Peyer's patch (tissue), 4 donors: ENCODE results near the gene DLGAP1. TPM values are rescaled to one million over a fixed set of nuclear protein-coding genes. Genes with fewer than 3 reads are reported as not detected.
"Not testable (repeated sequence)": the region's sequence is repeated elsewhere in the genome, so short reads cannot be mapped to it uniquely, and the experiment has no call there.

Source experiments
- DNase-seq, 3 donors: peaks; one replicate each; pipeline ENCODE4 v3.0.0-alpha.2; 2017 to 2019
- H3K27ac ChIP-seq, 4 donors: fragments of 200-600 bp; sonication (generic); one replicate each; pipeline ENCODE4 v1.5.1; 2016 to 2019
- H3K27me3 ChIP-seq, 2 donors: fragments of 200-600 bp; sonication (generic); one replicate each; pipeline ENCODE4 v1.5.1; 2019
- H3K36me3 ChIP-seq, 3 donors: fragments of 200-600 bp; sonication (generic); one replicate each; pipeline ENCODE4 v1.5.1; 2016 to 2019
- H3K4me1 ChIP-seq, 4 donors: fragments of 200-600 bp; sonication (generic); one replicate each; pipeline ENCODE4 v1.5.1; 2016 to 2019
- H3K4me3 ChIP-seq, 4 donors: fragments of 200-600 bp; sonication (generic); 1 replicate in 3 of 4; 2 replicates in 1 of 4; pipeline ENCODE4 v1.5.1; 2016 to 2019; ENCODE audit warnings: mild to moderate bottlenecking in 1 of 4
- H3K9me3 ChIP-seq, 4 donors: fragments of 200-600 bp; sonication (generic); one replicate each; pipeline ENCODE4 v1.5.1; 2016 to 2019; ENCODE audit warnings: mild to moderate bottlenecking in 1 of 4
- POLR2A ChIP-seq, 2 donors: fragments of 450-650 bp; IDR thresholded peaks; one replicate each; pipeline ENCODE4 v1.5.1; 2017; ENCODE audit warnings: antibody characterized with exemption in 2 of 2, mild to moderate bottlenecking in 2 of 2, moderate library complexity in 2 of 2
- total RNA-seq, 4 donors: library from RNA; depleted of rRNA; stranded (reverse); fragments of >200 nt; gene quantifications; one replicate each; pipeline ENCODE4 v1.1.0, GENCODE V29; 2016
- TF ChIP-seq, protein P1 (sequence below), 6 experiments: fragments of 450-650 bp in 4 of 6; fragments of 200-600 bp in 2 of 6; sonication (generic) in 1 of 6; IDR thresholded peaks; one replicate each; pipeline ENCODE4 v1.5.1; 2017 to 2019; ENCODE audit warnings: antibody characterized with exemption in 6 of 6, mild to moderate bottlenecking in 3 of 6, moderate library complexity in 1 of 6

Gene DLGAP1
- total RNA-seq, 4 donors from 2014 or later: 0.53 to 4.1 (median 2.1) TPM

- no peaks in the 10 kb centered on the region for H3K4me1 ChIP-seq
- no peak for TF ChIP-seq POLR2A (IDR thresholded peaks at IDR 0.05)
- TF ChIP-seq, protein P1, sequence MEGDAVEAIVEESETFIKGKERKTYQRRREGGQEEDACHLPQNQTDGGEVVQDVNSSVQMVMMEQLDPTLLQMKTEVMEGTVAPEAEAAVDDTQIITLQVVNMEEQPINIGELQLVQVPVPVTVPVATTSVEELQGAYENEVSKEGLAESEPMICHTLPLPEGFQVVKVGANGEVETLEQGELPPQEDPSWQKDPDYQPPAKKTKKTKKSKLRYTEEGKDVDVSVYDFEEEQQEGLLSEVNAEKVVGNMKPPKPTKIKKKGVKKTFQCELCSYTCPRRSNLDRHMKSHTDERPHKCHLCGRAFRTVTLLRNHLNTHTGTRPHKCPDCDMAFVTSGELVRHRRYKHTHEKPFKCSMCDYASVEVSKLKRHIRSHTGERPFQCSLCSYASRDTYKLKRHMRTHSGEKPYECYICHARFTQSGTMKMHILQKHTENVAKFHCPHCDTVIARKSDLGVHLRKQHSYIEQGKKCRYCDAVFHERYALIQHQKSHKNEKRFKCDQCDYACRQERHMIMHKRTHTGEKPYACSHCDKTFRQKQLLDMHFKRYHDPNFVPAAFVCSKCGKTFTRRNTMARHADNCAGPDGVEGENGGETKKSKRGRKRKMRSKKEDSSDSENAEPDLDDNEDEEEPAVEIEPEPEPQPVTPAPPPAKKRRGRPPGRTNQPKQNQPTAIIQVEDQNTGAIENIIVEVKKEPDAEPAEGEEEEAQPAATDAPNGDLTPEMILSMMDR (IDR thresholded peaks at IDR 0.05): no peak
- DNase-seq: no peak
These were observed 119.7 kb downstream of the DLGAP1 start for GRCh38 chr18:4335386-4335785.

DNA sequence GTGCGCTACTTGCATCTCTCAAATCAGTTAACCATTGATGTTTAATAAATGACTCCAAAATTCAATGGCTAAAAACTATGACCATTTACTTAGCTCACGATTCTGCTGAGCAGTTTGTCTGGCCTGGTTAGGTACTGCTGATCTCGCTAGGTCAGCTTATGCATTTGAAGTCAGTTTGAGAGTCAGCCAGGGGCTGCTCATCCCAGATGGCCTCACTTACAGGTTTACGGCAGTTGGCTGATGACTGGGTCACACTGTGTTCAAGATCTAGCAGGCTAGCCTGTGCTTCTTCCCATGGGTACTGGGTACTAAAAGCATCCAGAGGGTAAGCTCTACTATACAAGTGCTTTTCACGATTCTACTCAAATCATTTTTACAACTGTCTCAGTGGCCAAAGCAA is 122.1 kb downstream of the DLGAP1 start:
- Histone ChIP-seq H3K36me3 (no peaks in the 10 kb centered on the region), H3K27me3 (no peaks in the 10 kb centered on the region), H3K27ac (no peak overlapping the region), H3K4me1 (no peaks in the 10 kb centered on the region), H3K4me3 (no peak overlapping the region), H3K9me3 (no peaks in the 10 kb centered on the region)
- DNase-seq: no peak
- TF ChIP-seq, protein P1 (IDR thresholded peaks at IDR 0.05): no peak
- no peak for TF ChIP-seq POLR2A (IDR thresholded peaks at IDR 0.05)

More at GRCh38 chr18:4335386-4335785, 119.7 kb downstream of the DLGAP1 start:
- no peak overlapping the region for H3K4me3 ChIP-seq
- no peaks in the 10 kb centered on the region for H3K27me3 ChIP-seq
- no peaks in the 10 kb centered on the region for H3K36me3 ChIP-seq
- H3K27ac ChIP-seq: no peak overlapping the region
- H3K9me3 ChIP-seq: no peaks in the 10 kb centered on the region

GRCh38 chr18:4319738-4320677 is 135.1 kb downstream of the DLGAP1 start:
- no peak overlapping the region for H3K27ac ChIP-seq

DNA sequence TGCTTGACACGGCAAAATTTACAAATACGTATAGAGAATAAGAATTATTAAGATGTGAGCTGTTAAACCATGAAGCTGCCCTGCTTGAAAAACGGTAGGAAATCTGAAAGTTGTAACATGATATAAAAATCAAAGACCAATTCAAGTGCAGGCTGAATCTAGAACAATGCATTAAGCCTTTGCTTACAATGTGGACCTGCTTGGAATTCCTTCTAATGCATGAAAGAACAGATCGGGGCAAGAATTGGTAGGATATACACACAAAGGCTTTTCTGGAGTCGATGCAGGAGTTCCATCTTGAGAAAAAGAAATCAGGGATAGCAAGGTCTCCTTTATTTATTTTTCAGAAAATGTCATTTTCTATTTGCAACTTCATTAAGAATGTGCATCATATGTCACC is 136.8 kb downstream of the DLGAP1 start:
- no peaks in the 10 kb centered on the region for H3K36me3 ChIP-seq
- H3K9me3 ChIP-seq: no peaks in the 10 kb centered on the region
- no peak for DNase-seq
- H3K27ac ChIP-seq: no peak overlapping the region
- no peaks in the 10 kb centered on the region for H3K4me1 ChIP-seq
- no peaks in the 10 kb centered on the region for H3K27me3 ChIP-seq
- H3K4me3 ChIP-seq: no peak overlapping the region
- TF ChIP-seq, protein P1 (IDR thresholded peaks at IDR 0.05): no peak
- no peak for TF ChIP-seq POLR2A (IDR thresholded peaks at IDR 0.05)

More at GRCh38 chr18:4319738-4320677, 135.1 kb downstream of the DLGAP1 start:
- no peaks in the 10 kb centered on the region for H3K9me3 ChIP-seq
- TF ChIP-seq, protein P1 (IDR thresholded peaks at IDR 0.05): no peak
- no peak for TF ChIP-seq POLR2A (IDR thresholded peaks at IDR 0.05)
- H3K27me3 ChIP-seq: no peaks in the 10 kb centered on the region
- no peak overlapping the region for H3K4me3 ChIP-seq
- no peaks in the 10 kb centered on the region for H3K36me3 ChIP-seq
- no peak for DNase-seq
- no peaks in the 10 kb centered on the region for H3K4me1 ChIP-seq

- H3K9me3 ChIP-seq, H3K27me3 ChIP-seq, H3K27ac ChIP-seq, H3K36me3 ChIP-seq, DNase-seq, H3K4me3 ChIP-seq, H3K4me1 ChIP-seq: not testable (repeated sequence)
These were observed 143.2 kb downstream of the DLGAP1 start for GRCh38 chr18:4311945-4312344.

DNA sequence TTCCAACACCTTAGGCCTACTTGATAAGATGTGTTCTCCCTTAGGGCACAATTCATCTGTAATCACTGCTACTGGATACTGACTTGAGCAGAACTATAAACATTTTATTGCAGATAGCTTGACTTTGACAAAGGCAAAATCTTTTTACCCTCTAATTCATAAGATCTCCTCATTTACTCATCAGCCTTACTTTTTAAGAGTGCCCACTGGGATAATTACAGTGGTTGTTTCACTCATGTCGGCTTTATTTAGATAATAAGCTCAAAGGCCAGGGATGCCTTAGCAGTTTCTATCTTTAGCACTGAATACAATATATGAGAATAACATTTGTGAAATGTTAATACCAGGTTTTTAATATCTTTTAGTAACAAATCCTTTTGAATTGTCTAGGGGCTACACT is 144.0 kb downstream of the DLGAP1 start:
- H3K4me3 ChIP-seq: no peak overlapping the region
- no peak for DNase-seq
- no peaks in the 10 kb centered on the region for H3K4me1 ChIP-seq
- no peaks in the 10 kb centered on the region for H3K36me3 ChIP-seq
- H3K9me3 ChIP-seq: no peaks in the 10 kb centered on the region
- TF ChIP-seq, protein P1 (IDR thresholded peaks at IDR 0.05): no peak
- TF ChIP-seq POLR2A (IDR thresholded peaks at IDR 0.05): no peak
- no peaks in the 10 kb centered on the region for H3K27me3 ChIP-seq
- no peak overlapping the region for H3K27ac ChIP-seq
